Vagina (tissue), 2 donors: Measurements from ENCODE around the gene IL18RAP.

Experiments
- POLR2A ChIP-seq, 2 donors: fragments of 450-650 bp; IDR thresholded peaks; one replicate each; pipeline ENCODE4 v1.6.1; 2017; ENCODE audit warnings: antibody characterized with exemption in 2 of 2, mild to moderate bottlenecking in 2 of 2, moderate library complexity in 2 of 2
- TF ChIP-seq, protein P1 (sequence below), 3 experiments: fragments of 450-650 bp in 2 of 3; fragments of 200-600 bp in 1 of 3; sonication (generic) in 1 of 3; IDR thresholded peaks; one replicate each; pipeline ENCODE4 v1.5.1; 2017 to 2019; ENCODE audit warnings: antibody characterized with exemption in 3 of 3, mild to moderate bottlenecking in 2 of 3, moderate library complexity in 2 of 3

- TF ChIP-seq POLR2A (IDR thresholded peaks at IDR 0.05): no peak
- TF ChIP-seq, protein P1, sequence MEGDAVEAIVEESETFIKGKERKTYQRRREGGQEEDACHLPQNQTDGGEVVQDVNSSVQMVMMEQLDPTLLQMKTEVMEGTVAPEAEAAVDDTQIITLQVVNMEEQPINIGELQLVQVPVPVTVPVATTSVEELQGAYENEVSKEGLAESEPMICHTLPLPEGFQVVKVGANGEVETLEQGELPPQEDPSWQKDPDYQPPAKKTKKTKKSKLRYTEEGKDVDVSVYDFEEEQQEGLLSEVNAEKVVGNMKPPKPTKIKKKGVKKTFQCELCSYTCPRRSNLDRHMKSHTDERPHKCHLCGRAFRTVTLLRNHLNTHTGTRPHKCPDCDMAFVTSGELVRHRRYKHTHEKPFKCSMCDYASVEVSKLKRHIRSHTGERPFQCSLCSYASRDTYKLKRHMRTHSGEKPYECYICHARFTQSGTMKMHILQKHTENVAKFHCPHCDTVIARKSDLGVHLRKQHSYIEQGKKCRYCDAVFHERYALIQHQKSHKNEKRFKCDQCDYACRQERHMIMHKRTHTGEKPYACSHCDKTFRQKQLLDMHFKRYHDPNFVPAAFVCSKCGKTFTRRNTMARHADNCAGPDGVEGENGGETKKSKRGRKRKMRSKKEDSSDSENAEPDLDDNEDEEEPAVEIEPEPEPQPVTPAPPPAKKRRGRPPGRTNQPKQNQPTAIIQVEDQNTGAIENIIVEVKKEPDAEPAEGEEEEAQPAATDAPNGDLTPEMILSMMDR (IDR thresholded peaks at IDR 0.05): no peak
These were observed 62.3 kb downstream of the IL18RAP start for GRCh38 chr2:102485147-102485785.
